Body of pancreas (tissue), 4 donors: Measurements from ENCODE around the gene WBP1. TPM values are rescaled to one million over a fixed set of nuclear protein-coding genes. Genes with fewer than 3 reads are reported as not detected.

Experiments used
- ATAC-seq: fragments of 150-250 bp; one replicate; pipeline ENCODE4 v1.9.1; 2016
- DNase-seq, 4 donors: peaks; one replicate each; pipeline ENCODE4 v3.0.0-alpha.2; 2019
- H3K27ac ChIP-seq, 4 donors: fragments of 200-600 bp; sonication (generic); 1 replicate in 3 of 4; 2 replicates in 1 of 4; pipeline versions ENCODE4 v1.5.1 to v1.6.1; 2016 to 2019; ENCODE audit warnings: mild to moderate bottlenecking in 1 of 4, mixed read lengths in 1 of 4, moderate library complexity in 1 of 4
- H3K27me3 ChIP-seq, 2 donors: fragments of 200-600 bp; sonication (generic); one replicate each; pipeline ENCODE4 v1.6.0; 2016; ENCODE audit warnings: mild to moderate bottlenecking in 1 of 2
- H3K36me3 ChIP-seq, 2 donors: fragments of 200-600 bp; sonication (generic); replicated peaks in 1 of 2; 2 replicates each; pipeline ENCODE4 v1.5.1; 2016; ENCODE audit warnings: low read depth in 2 of 2; ENCODE audit not compliant: insufficient read depth in 1 of 2
- H3K4me1 ChIP-seq: fragments of 200-600 bp; sonication (generic); one replicate; pipeline ENCODE4 v1.6.0; 2016
- H3K4me3 ChIP-seq, 2 donors: fragments of 200-600 bp; sonication (generic); 1 replicate in 1 of 2; 2 replicates in 1 of 2; pipeline ENCODE4 v1.5.1; 2016 to 2019
- H3K9me3 ChIP-seq, 3 donors: fragments of 200-600 bp; sonication (generic); 1 replicate in 2 of 3; 2 replicates in 1 of 3; pipeline ENCODE4 v1.5.1; 2016
- CTCF ChIP-seq, 7 experiments: fragments of 450-650 bp in 4 of 7; fragments of 200-600 bp in 3 of 7; sonication (generic) in 3 of 7; IDR thresholded peaks; one replicate each; pipeline ENCODE4 v1.5.1; 2016 to 2019; ENCODE audit warnings: antibody characterized with exemption in 7 of 7
- POLR2A ChIP-seq, 3 donors: fragments of 450-650 bp; IDR thresholded peaks; one replicate each; pipeline ENCODE4 v1.6.1; 2016; ENCODE audit warnings: antibody characterized with exemption in 3 of 3, mild to moderate bottlenecking in 2 of 3
- WGBS, 2 donors: methylation state at CpG; one replicate each; pipeline ENCODE4 v1.1.5; 2017; 5-methylcytosine and 5-hydroxymethylcytosine counted together
- intact Hi-C: fragments of 100-400 bp; cut with DNase I; formaldehyde crosslinking; loops from one replicate; pipeline ENCODE4 v1.15.1; 2023
- total RNA-seq, 2 donors: library from RNA; depleted of rRNA; stranded (reverse); fragments of >200 nt; gene quantifications; one replicate each; pipeline ENCODE4 v1.1.0, GENCODE V29; 2016

WBP1 gene
- total RNA-seq, 2 donors from 2014 or later: 35.3 to 56.3 TPM

- 94 to 96% methylated on average over 7 to 9 of the region's 9 CpGs for WGBS, 2 donors
- Histone ChIP-seq H3K27me3 (no peaks in the 10 kb centered on the region), H3K36me3 (peaks cover 0 to 28% of the 10 kb centered on the region in 2 donors), H3K9me3 (no peaks in the 10 kb centered on the region), H3K4me1 (no peaks in the 10 kb centered on the region), H3K27ac (no peak overlapping the region), H3K4me3 (no peak overlapping the region)
- no peak for DNase-seq
- TF ChIP-seq CTCF (IDR thresholded peaks at IDR 0.05) (no peak), POLR2A (IDR thresholded peaks at IDR 0.05) (no peak)
- no peak for ATAC-seq
- intact Hi-C loops: loop anchor here (5.0 kb wide), 3 partner anchors 37 to 97 kb away; partner anchors contain the start of genes AUP1, DQX1 and HTRA2
These were observed 31.7 kb downstream of the WBP1 start for GRCh38 chr2:74489906-74490305.

GRCh38 chr2:74491648-74492544 is 33.7 kb downstream of the WBP1 start:
- H3K4me1 ChIP-seq: no peaks in the 10 kb centered on the region
- TF ChIP-seq POLR2A (IDR thresholded peaks at IDR 0.05) (no peak), CTCF (IDR thresholded peaks at IDR 0.05) (no peak)
- WGBS, 2 donors: 92 to 97% methylated on average over 8 to 12 of the region's 12 CpGs
- H3K27ac ChIP-seq: no peak overlapping the region
- DNase-seq: no peak
- ATAC-seq: no peak
- no peaks in the 10 kb centered on the region for H3K27me3 ChIP-seq
- intact Hi-C loops: loop anchor here (5.0 kb wide), 2 partner anchors 35 to 95 kb away; partner anchors contain the start of genes AUP1, DQX1 and HTRA2
- H3K4me3 ChIP-seq: no peak overlapping the region
- no peaks in the 10 kb centered on the region for H3K9me3 ChIP-seq
- H3K36me3 ChIP-seq: peaks cover 0 to 28% of the 10 kb centered on the region in 2 donors

- 93% methylated on average over 3 of the region's 3 CpGs for WGBS, 2 donors
- TF ChIP-seq CTCF (IDR thresholded peaks at IDR 0.05): no peak
- TF ChIP-seq POLR2A (IDR thresholded peaks at IDR 0.05): no peak
- peaks cover 11% of the 10 kb centered on the region for H3K4me1 ChIP-seq
- peaks cover 0 to 28% of the 10 kb centered on the region in 2 donors for H3K36me3 ChIP-seq
- intact Hi-C loops: loop anchor here (5.0 kb wide), 2 partner anchors 34 to 94 kb away; partner anchors contain the start of genes AUP1, DQX1 and HTRA2
- no peaks in the 10 kb centered on the region for H3K9me3 ChIP-seq
- H3K27me3 ChIP-seq: no peaks in the 10 kb centered on the region
- no peak overlapping the region for H3K27ac ChIP-seq
- DNase-seq (no peak), ATAC-seq (no peak)
- no peak overlapping the region for H3K4me3 ChIP-seq
These were observed 35.3 kb downstream of the WBP1 start for GRCh38 chr2:74493546-74493945.

- H3K27me3 ChIP-seq: peaks cover 0 to 5% of the 10 kb centered on the region in 2 donors
- intact Hi-C loops: no loop called here
These were observed 37.2 kb downstream of the WBP1 start for GRCh38 chr2:74495440-74495839.

More at GRCh38 chr2:74495440-74495839, 37.2 kb downstream of the WBP1 start:
- Histone ChIP-seq H3K36me3 (peaks cover 0 to 26% of the 10 kb centered on the region in 2 donors), H3K9me3 (no peaks in the 10 kb centered on the region), H3K4me3 (no peak overlapping the region), H3K4me1 (peaks cover 25% of the 10 kb centered on the region), H3K27ac (no peak overlapping the region)
- WGBS, 2 donors: 90 to 93% methylated on average over 1 of the region's 1 CpG
- no peak for DNase-seq
- no peak for TF ChIP-seq CTCF (IDR thresholded peaks at IDR 0.05)
- TF ChIP-seq POLR2A (IDR thresholded peaks at IDR 0.05): no peak
- ATAC-seq: no peak
